H9 (cell line): ENCODE measurements around the gene HCFC1. TPM values are rescaled to one million over a fixed set of nuclear protein-coding genes. Genes with fewer than 3 reads are reported as not detected.

Experiments
- DNase-seq: peaks from one replicate; pipeline ENCODE4 v3.0.0-alpha.2; 2017
- H2AFZ ChIP-seq: one replicate; pipeline ENCODE4 v1.6.1; 2013; ENCODE audit warnings: mild to moderate bottlenecking, low read length, control low read depth, moderate library complexity
- H2AK5ac ChIP-seq: 2 replicates; pipeline ENCODE4 v1.6.1; 2013; ENCODE audit warnings: low read length, control low read depth, mixed read lengths; ENCODE audit not compliant: insufficient read length
- H2BK120ac ChIP-seq: one replicate; pipeline ENCODE4 v1.6.1; 2013; ENCODE audit warnings: low read depth, mild to moderate bottlenecking, low read length, control low read depth, inconsistent platforms; ENCODE audit not compliant: poor library complexity, severe bottlenecking
- H2BK12ac ChIP-seq: 2 replicates; pipeline ENCODE4 v1.6.1; 2013; ENCODE audit warnings: low read length, control low read depth, mixed read lengths, low read depth; ENCODE audit not compliant: insufficient read length
- H2BK15ac ChIP-seq: 2 replicates; pipeline ENCODE4 v1.6.1; 2013; ENCODE audit warnings: low read depth, low read length, control low read depth
- H2BK20ac ChIP-seq: one replicate; pipeline ENCODE4 v1.6.1; 2013; ENCODE audit warnings: low read depth, mild to moderate bottlenecking, low read length, control low read depth, inconsistent platforms; ENCODE audit not compliant: poor library complexity, severe bottlenecking
- H2BK5ac ChIP-seq: 2 replicates; pipeline ENCODE4 v1.6.1; 2013; ENCODE audit warnings: low read length, control low read depth, mixed read lengths; ENCODE audit not compliant: insufficient read length
- H3K14ac ChIP-seq: 2 replicates; pipeline ENCODE4 v1.6.1; 2013; ENCODE audit warnings: low read length, control low read depth; ENCODE audit not compliant: insufficient read depth
- H3K18ac ChIP-seq: 2 replicates; pipeline ENCODE4 v1.6.1; 2013; ENCODE audit warnings: low read depth, mild to moderate bottlenecking, mixed read lengths, low read length, control low read depth; ENCODE audit not compliant: insufficient read length
- H3K23ac ChIP-seq: 2 replicates; pipeline ENCODE4 v1.6.1; 2013; ENCODE audit warnings: low read length, control low read depth, mixed read lengths, low read depth; ENCODE audit not compliant: insufficient read length
- H3K23me2 ChIP-seq: 2 replicates; pipeline ENCODE4 v1.6.1; 2013; ENCODE audit warnings: low read depth, mild to moderate bottlenecking, mixed read lengths, low read length, control low read depth; ENCODE audit not compliant: insufficient read length, poor library complexity, severe bottlenecking
- H3K27ac ChIP-seq: 2 replicates; pipeline ENCODE4 v1.5.1; 2013; ENCODE audit warnings: low read length, control low read depth, mixed read lengths, low read depth; ENCODE audit not compliant: insufficient read length
- H3K27me3 ChIP-seq: 2 replicates; pipeline ENCODE4 v1.6.1; 2013; ENCODE audit warnings: low read length, control low read depth, inconsistent platforms; ENCODE audit not compliant: insufficient read depth
- H3K4ac ChIP-seq: 2 replicates; pipeline ENCODE4 v1.6.1; 2013; ENCODE audit warnings: low read depth, mild to moderate bottlenecking, control low read depth, inconsistent platforms, low read length, moderate library complexity
- H3K4me1 ChIP-seq: 2 replicates; pipeline ENCODE4 v1.6.1; 2013; ENCODE audit warnings: low read length, control low read depth, inconsistent platforms; ENCODE audit not compliant: insufficient read depth
- H3K4me2 ChIP-seq: 2 replicates; pipeline ENCODE4 v1.6.1; 2013; ENCODE audit warnings: low read length, control low read depth, mixed read lengths; ENCODE audit not compliant: insufficient read length, insufficient read depth
- H3K56ac ChIP-seq: 2 replicates; pipeline ENCODE4 v1.6.1; 2013; ENCODE audit warnings: low read depth, mild to moderate bottlenecking, mixed read lengths, low read length, control low read depth; ENCODE audit not compliant: insufficient read length
- H3K79me1 ChIP-seq: 2 replicates; pipeline ENCODE4 v1.6.1; 2013; ENCODE audit warnings: low read depth, mild to moderate bottlenecking, moderate library complexity, low read length, control low read depth, inconsistent platforms; ENCODE audit not compliant: insufficient read depth, poor library complexity, severe bottlenecking
- H3K79me2 ChIP-seq: 2 replicates; pipeline ENCODE4 v1.6.1; 2013; ENCODE audit warnings: low read length, control low read depth, inconsistent platforms; ENCODE audit not compliant: insufficient read depth
- H3K9ac ChIP-seq: 2 replicates; pipeline ENCODE4 v1.6.1; 2013; ENCODE audit warnings: low read length, control low read depth, mixed read lengths; ENCODE audit not compliant: insufficient read length; ENCODE audit errors: extremely low read depth
- H3K9me3 ChIP-seq: one replicate; pipeline ENCODE4 v1.6.1; 2013; ENCODE audit warnings: low read depth, low read length, inconsistent platforms; ENCODE audit not compliant: control insufficient read depth
- H3T11ph ChIP-seq: one replicate; pipeline ENCODE4 v1.6.1; 2013; ENCODE audit warnings: mild to moderate bottlenecking, low read length, control low read depth, inconsistent platforms
- H4K20me1 ChIP-seq: one replicate; pipeline ENCODE4 v1.6.1; 2013; ENCODE audit not compliant: control insufficient read depth, insufficient read length, insufficient read depth
- H4K5ac ChIP-seq: 2 replicates; pipeline ENCODE4 v1.6.1; 2013; ENCODE audit warnings: low read depth, mild to moderate bottlenecking, mixed read lengths, low read length, control low read depth; ENCODE audit not compliant: insufficient read length
- H4K8ac ChIP-seq: replicated peaks from 2 replicates; pipeline ENCODE4 v1.6.1; 2013; ENCODE audit warnings: low read length, control low read depth, mixed read lengths, low read depth; ENCODE audit not compliant: insufficient read length
- H4K91ac ChIP-seq: 2 replicates; pipeline ENCODE4 v1.6.1; 2013; ENCODE audit warnings: low read depth, mild to moderate bottlenecking, moderate library complexity, mixed read lengths, low read length, control low read depth; ENCODE audit not compliant: insufficient read length
- H3K27ac Mint-ChIP-seq, 3 experiments: 2 replicates in 2 of 3; 3 replicates in 1 of 3; pipeline ENCODE4 v1.8.0; 2020 to 2021; ENCODE audit warnings: mixed read lengths in 3 of 3, mild to moderate bottlenecking in 1 of 3, moderate library complexity in 1 of 3
- H3K27me3 Mint-ChIP-seq: 2 replicates; pipeline ENCODE4 v1.8.0; 2021; ENCODE audit warnings: low read depth, mild to moderate bottlenecking, moderate library complexity, mixed read lengths
- H3K36me3 Mint-ChIP-seq, 3 experiments: 2 replicates in 2 of 3; 3 replicates in 1 of 3; pipeline ENCODE4 v1.8.0; 2020 to 2021; ENCODE audit warnings: low read depth in 3 of 3, mixed read lengths in 3 of 3; ENCODE audit not compliant: insufficient read depth in 1 of 3
- H3K4me1 Mint-ChIP-seq, 2 experiments: 2 replicates each; pipeline ENCODE4 v1.8.0; 2020; ENCODE audit warnings: mixed read lengths in 2 of 2
- H3K4me3 Mint-ChIP-seq, 2 experiments: 2 replicates in 1 of 2; 3 replicates in 1 of 2; pipeline ENCODE4 v1.8.0; 2020 to 2021; ENCODE audit warnings: mild to moderate bottlenecking in 2 of 2, mixed read lengths in 2 of 2, moderate library complexity in 1 of 2
- H3K9me3 Mint-ChIP-seq, 2 experiments: 2 replicates in 1 of 2; 3 replicates in 1 of 2; pipeline ENCODE4 v1.8.0; 2020; ENCODE audit warnings: mild to moderate bottlenecking in 2 of 2, mixed read lengths in 2 of 2, moderate library complexity in 1 of 2
- WGBS: extraction: QIAGEN DNeasy Blood & Tissue Kit; methylation state at CpG from one replicate; pipeline ENCODE4 v1.1.7; 2013; ENCODE audit warnings: missing lambda C conversion rate, low lambda C conversion rate, mixed read lengths; ENCODE audit not compliant: insufficient read length; ENCODE audit errors: extremely low coverage; 5-methylcytosine and 5-hydroxymethylcytosine counted together
- total RNA-seq: library from RNA; stranded (reverse); gene quantifications from 2 replicates; pipeline ENCODE4 v1.2.1, GENCODE V29; 2021
- TF ChIP-seq, protein P1 (sequence below): fragments of 200-600 bp; sonication (generic); conservative IDR thresholded peaks from 3 replicates; pipeline ENCODE4 v1.8.0; 2021; ENCODE audit warnings: antibody characterized with exemption, mild to moderate bottlenecking

The HCFC1 gene
- total RNA-seq, 1 experiment from 2014 or later = 144 TPM

DNA sequence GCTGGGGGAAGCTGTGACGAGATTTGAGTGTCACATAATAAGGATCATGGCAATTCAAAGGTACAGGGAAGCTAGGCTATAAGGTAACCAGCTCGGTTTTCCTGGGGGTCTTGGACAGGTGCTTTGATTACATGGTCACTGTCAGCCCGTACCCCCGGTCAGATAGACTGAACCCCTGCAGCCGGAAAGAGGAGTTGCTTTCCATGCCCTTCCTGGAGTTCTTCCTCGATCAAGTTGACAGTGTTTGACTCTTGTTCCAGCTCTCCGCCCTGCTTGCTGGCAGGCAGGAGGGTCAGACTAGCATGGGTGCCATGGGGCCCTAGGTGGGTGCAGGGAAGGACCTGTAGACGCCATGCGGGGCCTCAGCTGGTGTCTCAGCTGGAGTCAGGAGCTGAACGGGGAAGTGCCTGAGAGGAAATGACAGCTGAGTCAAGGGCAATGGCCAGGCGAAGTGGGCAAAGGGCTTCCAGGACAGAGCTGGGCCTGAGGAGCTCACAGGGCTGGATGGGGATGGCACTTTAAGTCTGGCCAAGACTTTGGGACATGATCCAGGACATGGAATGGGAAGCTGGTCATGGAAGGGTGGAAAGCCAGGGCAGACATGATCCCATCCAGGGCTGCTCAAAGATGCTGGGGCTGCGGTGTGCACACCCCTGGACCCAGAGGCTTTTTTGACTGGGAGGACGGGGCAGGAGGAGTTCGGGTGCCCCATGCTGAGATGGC, 2.5 kb upstream of the HCFC1 start:
- Histone ChIP-seq H3K79me2 (peaks cover 6% of the 10 kb centered on the region; the same call in 1 of the 2 replicates), H3K4ac (no peak overlapping the region), H4K5ac (no peak overlapping the region)

More for the DNA sequence above, 2.5 kb upstream of the HCFC1 start:
- Histone ChIP-seq H4K20me1 (no peaks in the 10 kb centered on the region), H3T11ph (no peak overlapping the region), H3K23me2 (peaks cover 14% of the 10 kb centered on the region), H4K91ac (no peak overlapping the region), H3K9ac (no peak overlapping the region), H4K8ac (no peak overlapping the region), H3K9me3 (no peaks in the 10 kb centered on the region), H2BK15ac (no peak overlapping the region), H2AFZ (no peak overlapping the region), H2BK12ac (no peak overlapping the region), H3K56ac (no peak overlapping the region), H3K23ac (no peak overlapping the region), H2BK120ac (no peak overlapping the region), H2BK5ac (no peak overlapping the region), H3K27ac (no peak overlapping the region), H3K27me3 (no peaks in the 10 kb centered on the region), H2BK20ac (no peak overlapping the region), H3K79me1 (no peaks in the 10 kb centered on the region), H3K14ac (no peak overlapping the region), H3K4me2 (peak overlapping the region; percentile 48), H3K18ac (no peak overlapping the region), H3K4me1 (no peaks in the 10 kb centered on the region), H2AK5ac (no peak overlapping the region)
- Mint-ChIP-seq H3K9me3 (peaks cover 4 to 11% of the 10 kb centered on the region in 2 experiments; a peak in 4 of 5 replicates), H3K27ac (peak overlapping the region in 2 of 3 experiments; percentile 36 to 79; a peak in 2 of 7 replicates), H3K4me1 (peaks cover 15 to 21% of the 10 kb centered on the region in 2 experiments), H3K36me3 (peaks cover 3 to 9% (median 4%) of the 10 kb centered on the region in 3 experiments; a peak in 6 of 7 replicates), H3K4me3 (peak overlapping the region; percentile 10 to 94), H3K27me3 (no peaks in the 10 kb centered on the region)
- peak; percentile 20 for DNase-seq
- TF ChIP-seq, protein P1, sequence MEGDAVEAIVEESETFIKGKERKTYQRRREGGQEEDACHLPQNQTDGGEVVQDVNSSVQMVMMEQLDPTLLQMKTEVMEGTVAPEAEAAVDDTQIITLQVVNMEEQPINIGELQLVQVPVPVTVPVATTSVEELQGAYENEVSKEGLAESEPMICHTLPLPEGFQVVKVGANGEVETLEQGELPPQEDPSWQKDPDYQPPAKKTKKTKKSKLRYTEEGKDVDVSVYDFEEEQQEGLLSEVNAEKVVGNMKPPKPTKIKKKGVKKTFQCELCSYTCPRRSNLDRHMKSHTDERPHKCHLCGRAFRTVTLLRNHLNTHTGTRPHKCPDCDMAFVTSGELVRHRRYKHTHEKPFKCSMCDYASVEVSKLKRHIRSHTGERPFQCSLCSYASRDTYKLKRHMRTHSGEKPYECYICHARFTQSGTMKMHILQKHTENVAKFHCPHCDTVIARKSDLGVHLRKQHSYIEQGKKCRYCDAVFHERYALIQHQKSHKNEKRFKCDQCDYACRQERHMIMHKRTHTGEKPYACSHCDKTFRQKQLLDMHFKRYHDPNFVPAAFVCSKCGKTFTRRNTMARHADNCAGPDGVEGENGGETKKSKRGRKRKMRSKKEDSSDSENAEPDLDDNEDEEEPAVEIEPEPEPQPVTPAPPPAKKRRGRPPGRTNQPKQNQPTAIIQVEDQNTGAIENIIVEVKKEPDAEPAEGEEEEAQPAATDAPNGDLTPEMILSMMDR = no peak
- WGBS = no CpG with 5 or more reads among the region's 14 CpGs
